ENCODE results near the gene NEK1.
"Not testable (repeated sequence)": the region's sequence is repeated elsewhere in the genome, so short reads cannot be mapped to it uniquely, and the experiment has no call there.

Gene NEK1

GRCh38 chr4:169565606-169566005, 46.8 kb downstream of the NEK1 start:
- Histone ChIP-seq H3K27ac (no peak overlapping the region), H3K4me3 (no peak overlapping the region)

DNA sequence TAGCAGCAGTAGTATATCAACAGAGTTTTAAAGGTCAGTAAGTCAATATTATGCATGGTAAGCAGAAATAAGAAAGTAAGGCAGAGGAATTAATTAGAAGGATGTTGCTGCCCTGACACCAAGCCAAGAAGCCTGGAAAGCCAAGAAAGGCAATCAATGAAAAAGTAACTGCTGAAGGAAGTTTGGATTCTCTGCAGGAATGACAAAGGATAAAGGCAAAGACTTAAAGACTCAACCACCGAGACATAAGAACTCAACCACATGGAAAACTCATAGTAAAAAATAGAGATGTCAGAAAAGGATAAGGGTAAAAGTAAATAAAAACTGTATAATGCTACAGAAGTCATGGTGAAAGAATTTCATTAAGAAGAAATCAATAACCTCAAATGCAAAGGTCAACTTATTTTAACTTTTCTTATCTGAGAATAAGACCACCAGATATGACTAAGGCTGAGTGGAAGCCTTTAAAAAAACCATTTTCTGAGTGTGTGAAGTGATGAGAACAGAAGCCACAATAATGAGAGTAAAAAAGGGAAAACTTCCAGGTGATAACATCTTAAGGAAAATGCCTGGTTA, 55.2 kb downstream of the NEK1 start:
- H3K4me3 ChIP-seq: no peak overlapping the region
- H3K27ac ChIP-seq: no peak overlapping the region

DNA sequence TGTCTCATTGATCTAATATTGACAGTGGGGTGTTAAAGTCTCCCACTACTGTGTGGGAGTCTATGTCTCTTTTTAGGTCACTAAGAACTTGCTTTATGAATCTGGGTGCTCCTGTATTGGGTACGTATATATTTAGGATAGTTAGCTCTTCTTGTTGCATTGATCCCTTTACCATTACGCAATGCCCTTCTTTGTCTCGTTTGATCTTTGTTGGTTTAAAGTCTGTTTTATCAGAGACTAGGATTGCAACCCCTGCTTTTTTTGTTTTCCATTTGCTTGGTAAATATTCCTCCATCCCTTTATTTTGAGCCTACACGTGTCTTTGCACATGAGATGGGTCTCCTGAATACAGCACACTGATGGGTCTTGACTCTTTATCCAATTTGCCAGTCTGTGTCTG, 65.8 kb downstream of the NEK1 start:
- H3K4me3 ChIP-seq, H3K27ac ChIP-seq: not testable (repeated sequence)

GRCh38 chr4:169540774-169541173, 71.6 kb downstream of the NEK1 start:
- H3K27ac ChIP-seq: no peak overlapping the region
- no peak overlapping the region for H3K4me3 ChIP-seq

DNA sequence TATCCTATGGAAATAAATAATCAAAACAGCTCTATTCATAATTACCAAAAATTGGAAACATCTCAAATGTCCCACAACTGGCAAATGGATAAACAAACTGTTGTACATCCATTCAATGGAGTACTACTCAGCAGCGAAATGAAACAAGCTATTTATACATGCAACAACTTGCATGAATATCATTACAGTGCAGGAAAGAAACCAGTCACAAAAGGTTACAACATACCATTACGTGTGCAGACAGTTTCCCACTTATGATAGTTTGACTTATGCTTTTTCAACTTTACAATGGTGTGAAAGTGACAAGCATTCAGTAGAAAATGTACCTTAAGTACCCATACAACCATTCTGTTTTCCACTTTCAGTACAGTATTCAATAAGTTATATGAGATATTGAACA, 82.3 kb downstream of the NEK1 start:
- Histone ChIP-seq H3K4me3 (no peak overlapping the region), H3K27ac (no peak overlapping the region)

- Histone ChIP-seq H3K4me3 (no peak overlapping the region), H3K27ac (no peak overlapping the region)
These were observed 88.6 kb downstream of the NEK1 start for GRCh38 chr4:169523796-169524195.

- no peak overlapping the region for H3K27ac ChIP-seq
- no peak overlapping the region for H3K4me3 ChIP-seq
These were observed 101.8 kb downstream of the NEK1 start for GRCh38 chr4:169510617-169511016.

DNA sequence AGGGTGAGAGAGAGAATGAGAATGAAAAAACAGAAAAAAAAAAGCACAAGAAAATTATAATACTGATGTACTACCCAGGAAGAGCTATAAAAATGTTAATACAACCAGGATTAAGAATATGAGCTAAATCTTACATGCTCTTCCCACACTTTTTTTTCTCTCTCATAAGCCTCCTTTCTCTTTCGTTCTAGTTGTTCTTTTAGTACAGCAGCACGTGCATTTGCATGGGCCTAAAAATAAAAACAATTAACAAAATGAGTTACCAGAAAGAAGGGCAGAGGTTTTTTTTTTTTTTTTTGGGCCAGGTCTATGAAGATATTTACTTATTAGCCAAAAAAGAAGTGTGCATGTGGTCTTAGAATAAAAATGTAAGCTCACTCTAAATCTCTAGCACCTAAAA, 105.5 kb downstream of the NEK1 start:
- H3K27ac ChIP-seq: no peak overlapping the region
- H3K4me3 ChIP-seq: no peak overlapping the region

DNA sequence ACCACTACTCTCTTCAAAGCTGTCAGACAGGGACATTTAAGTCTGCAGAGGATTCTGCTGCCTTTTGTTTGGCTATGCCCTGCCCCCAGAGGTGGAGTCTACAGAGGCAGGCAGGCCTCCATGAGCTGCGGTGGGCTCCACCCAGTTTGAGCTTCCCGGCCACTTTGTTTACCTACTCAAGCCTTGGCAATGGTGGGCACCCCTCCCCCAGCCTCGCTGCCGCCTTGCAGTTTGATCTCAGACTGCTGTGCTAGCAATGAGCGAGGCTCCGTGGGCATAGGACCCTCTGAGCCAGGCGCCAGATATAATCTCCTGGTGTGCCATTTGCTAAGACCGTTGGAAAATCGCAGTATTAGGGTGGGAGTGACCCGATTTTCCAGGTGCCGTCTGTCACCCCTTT, 112.5 kb downstream of the NEK1 start:
- H3K27ac ChIP-seq, H3K4me3 ChIP-seq: not testable (repeated sequence)

DNA sequence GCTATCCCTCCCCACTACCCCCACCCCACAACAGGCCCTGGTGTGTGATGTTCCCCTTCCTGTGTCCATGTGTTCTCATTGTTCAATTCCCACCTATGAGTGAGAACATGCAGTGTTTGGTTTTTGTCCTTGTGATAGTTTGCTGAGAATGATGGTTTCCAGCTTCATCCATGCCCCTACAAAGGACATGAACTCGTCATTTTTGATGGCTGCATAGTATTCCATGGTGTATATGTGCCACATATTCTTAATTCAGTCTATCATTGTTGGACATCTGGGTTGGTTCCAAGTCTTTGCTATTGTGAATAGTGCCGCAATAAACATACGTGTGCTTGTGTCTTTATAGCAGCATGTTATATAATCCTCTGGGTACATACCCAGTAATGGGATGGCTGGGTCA, 118.1 kb downstream of the NEK1 start:
- not testable (repeated sequence) for H3K4me3 ChIP-seq, H3K27ac ChIP-seq

DNA sequence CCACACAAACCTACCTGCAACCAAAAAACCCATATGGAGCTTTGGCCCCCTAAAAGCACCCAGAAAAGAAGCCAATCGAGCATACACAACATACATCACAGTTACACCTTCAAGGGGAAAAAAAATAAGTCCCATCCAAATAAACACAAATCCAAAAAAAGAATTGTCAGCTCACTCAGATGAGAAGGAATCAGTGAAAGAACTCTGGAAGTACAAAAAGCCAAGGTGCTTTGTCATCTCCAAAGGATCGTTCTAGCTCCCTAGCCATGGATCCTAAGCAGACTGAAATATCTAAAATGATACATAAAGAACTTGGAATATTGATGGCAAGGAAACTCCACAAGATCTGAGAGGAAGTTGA, 119.2 kb downstream of the NEK1 start:
- no peak overlapping the region for H3K27ac ChIP-seq
- H3K4me3 ChIP-seq: no peak overlapping the region

DNA sequence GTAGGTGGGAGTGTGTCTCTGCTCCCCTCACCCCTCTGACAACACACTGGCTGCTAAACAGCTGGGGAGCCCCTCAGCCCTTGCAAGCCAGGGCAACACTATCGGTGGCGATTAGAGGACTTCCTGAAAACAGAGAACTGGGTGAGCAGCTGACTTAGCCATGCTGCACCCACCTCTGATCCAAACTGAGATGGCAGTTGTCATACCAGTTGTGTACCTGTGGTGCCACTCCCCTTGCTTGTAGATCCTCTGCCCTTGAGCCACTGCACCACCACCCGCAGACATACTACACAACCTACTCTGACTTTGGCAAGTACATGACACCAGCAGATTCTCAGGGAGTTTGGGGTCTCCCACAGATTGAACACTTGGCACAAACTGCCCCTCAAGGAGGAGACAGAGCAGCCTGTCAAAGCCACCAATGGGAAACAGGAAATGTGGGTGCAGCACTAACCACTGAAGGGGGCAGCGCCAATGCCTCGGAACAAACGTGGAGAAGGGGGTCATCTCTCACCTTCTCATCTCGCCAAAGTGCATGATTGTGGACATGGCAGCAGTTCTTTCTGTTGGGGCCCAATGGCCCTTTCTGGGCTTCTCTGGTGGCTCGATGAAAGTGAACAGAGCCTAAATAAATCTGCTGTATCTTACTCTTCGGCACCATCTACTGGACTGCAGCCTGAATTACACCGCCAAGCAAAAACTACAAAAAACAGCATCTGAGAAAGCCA, 119.8 kb downstream of the NEK1 start:
- Histone ChIP-seq H3K27ac (no peak overlapping the region), H3K4me3 (no peak overlapping the region)

GRCh38 chr4:169491211-169491610, 121.2 kb downstream of the NEK1 start:
- Histone ChIP-seq H3K4me3 (no peak overlapping the region), H3K27ac (no peak overlapping the region)

DNA sequence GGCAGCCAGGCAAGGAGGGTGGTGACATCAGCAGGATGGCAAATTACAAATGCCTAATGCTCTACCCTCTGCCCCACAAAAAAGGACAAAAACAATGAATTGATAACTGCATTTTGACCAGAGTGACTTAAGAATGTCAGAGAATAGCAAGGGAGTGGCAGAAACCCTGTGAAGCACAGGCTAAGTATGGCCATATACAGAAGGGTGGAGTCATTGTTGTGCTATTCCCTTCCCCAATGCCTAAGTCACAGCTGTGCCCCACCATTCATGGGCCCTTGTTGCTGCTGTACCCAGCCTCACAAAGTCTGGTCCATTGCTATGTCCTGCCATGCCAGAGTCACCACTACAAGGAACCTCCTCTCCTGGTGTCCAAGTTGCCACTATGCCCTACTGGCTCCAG, 123.1 kb downstream of the NEK1 start:
- no peak overlapping the region for H3K4me3 ChIP-seq
- H3K27ac ChIP-seq: no peak overlapping the region

- no peak overlapping the region for H3K4me3 ChIP-seq
- H3K27ac ChIP-seq: no peak overlapping the region
These were observed 126.3 kb downstream of the NEK1 start for GRCh38 chr4:169485791-169486742.

GRCh38 chr4:169485086-169485485, 127.3 kb downstream of the NEK1 start:
- Histone ChIP-seq H3K27ac (no peak overlapping the region), H3K4me3 (no peak overlapping the region)

GRCh38 chr4:169484485-169484884, 127.9 kb downstream of the NEK1 start:
- H3K27ac ChIP-seq: no peak overlapping the region
- no peak overlapping the region for H3K4me3 ChIP-seq

DNA sequence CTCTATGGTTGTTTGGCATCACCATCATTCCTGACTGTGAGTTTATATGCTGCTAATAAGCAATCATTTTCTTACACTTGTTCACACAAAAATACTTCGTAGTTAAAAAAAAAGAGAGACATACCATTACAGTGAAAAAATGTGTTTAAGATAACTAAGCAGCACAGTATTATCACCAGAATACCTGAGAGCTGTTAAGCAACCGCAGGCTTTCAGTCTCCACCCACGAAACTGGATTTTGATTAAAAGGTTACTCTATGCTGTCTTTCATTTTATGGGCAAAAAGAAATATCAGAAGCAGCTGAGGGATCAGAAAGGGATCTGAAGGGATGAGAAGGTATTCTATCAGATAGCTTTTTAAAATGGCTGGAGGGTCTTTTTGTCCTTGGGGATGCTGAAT, 148.3 kb downstream of the NEK1 start:
- Histone ChIP-seq H3K4me3 (no peak overlapping the region), H3K27ac (no peak overlapping the region)

- no peak overlapping the region for H3K27ac ChIP-seq
- H3K4me3 ChIP-seq: no peak overlapping the region
These were observed 152.3 kb downstream of the NEK1 start for GRCh38 chr4:169460081-169460480.

DNA sequence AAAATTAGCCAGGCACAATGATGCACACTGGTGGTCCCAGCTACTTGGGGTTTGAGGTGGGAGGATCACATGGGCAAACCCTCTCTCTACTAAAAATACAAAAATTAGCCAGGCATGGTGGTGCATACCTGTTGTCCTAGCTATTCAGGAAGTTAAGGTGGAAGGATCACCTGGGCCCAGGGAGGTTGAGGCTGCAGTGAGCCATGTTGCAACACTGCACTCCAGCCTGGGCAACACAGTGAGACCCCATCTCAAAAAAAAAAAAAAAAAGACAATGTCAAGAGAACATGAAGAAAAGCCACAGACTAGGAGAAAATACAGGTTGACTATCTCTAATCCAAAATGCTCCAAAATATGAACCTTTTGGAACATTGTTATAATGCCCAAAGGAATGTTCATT, 153.8 kb downstream of the NEK1 start:
- Histone ChIP-seq H3K4me3 (no peak overlapping the region), H3K27ac (no peak overlapping the region)

DNA sequence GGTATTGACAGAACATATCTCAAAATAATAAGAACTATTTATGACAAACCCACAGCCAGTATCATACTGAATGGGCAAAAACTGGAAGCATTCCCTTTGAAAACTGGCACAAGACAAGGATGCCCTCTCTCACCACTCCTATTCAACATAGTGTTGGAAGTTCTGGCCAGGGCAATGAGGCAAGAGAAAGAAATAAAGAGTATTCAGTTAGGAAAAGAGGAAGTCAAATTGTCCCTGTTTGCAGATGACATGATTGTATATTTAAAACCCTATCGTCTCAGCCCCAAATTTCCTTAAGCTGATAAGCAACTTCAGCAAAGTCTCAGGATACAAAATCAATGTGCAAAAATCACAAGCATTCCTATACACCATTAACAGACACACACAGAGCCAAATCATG, 159.7 kb downstream of the NEK1 start:
- H3K4me3 ChIP-seq, H3K27ac ChIP-seq: not testable (repeated sequence)

Measured in skin epidermis (tissue), 12 donors.